WTC11 (cell line): ENCODE data around the gene CALHM1. TPM values are rescaled to one million over a fixed set of nuclear protein-coding genes. Genes with fewer than 3 reads are reported as not detected.

Source experiments
- ATAC-seq: fragments of 200-7000 bp; cut with Tn5 transposase; 2 replicates; pipeline ENCODE4 v1.10.0; 2021; ENCODE audit warnings: mild to moderate bottlenecking, moderate library complexity
- CTCF ChIA-PET: fragments of 300-600 bp; sonication (Branson Sonifier 250); formaldehyde crosslinking; loops from one replicate; lab custom pipeline; 2021; ENCODE audit warnings: antibody characterized with exemption; lab: Charles Lee
- POLR2A ChIA-PET: fragments of 350-600 bp; sonication (Branson Sonifier 250); formaldehyde crosslinking; loops from one replicate; lab custom pipeline; 2021; ENCODE audit warnings: antibody characterized with exemption; lab: Charles Lee
- DNase-seq: peaks from one replicate; pipeline ENCODE4 v3.0.0; 2021; ENCODE audit warnings: low spot score
- H3K27ac Mint-ChIP-seq: 2 replicates; pipeline ENCODE4 v1.8.0; 2021; ENCODE audit warnings: mixed read lengths
- H3K27me3 Mint-ChIP-seq: 2 replicates; pipeline ENCODE4 v1.8.0; 2021; ENCODE audit warnings: low read depth, mild to moderate bottlenecking, moderate library complexity, mixed read lengths
- H3K36me3 Mint-ChIP-seq: 2 replicates; pipeline ENCODE4 v1.8.0; 2021; ENCODE audit warnings: mixed read lengths
- H3K4me1 Mint-ChIP-seq: 2 replicates; pipeline ENCODE4 v1.8.0; 2022; ENCODE audit warnings: mixed read lengths
- H3K4me3 Mint-ChIP-seq: 2 replicates; pipeline ENCODE4 v1.8.0; 2021; ENCODE audit warnings: mild to moderate bottlenecking, moderate library complexity, mixed read lengths
- H3K9me3 Mint-ChIP-seq: 2 replicates; pipeline ENCODE4 v1.8.0; 2021; ENCODE audit warnings: mixed read lengths
- ATF6 ChIP-seq: sonication (generic); formaldehyde crosslinking; IDR thresholded peaks from 2 replicates; pipeline ENCODE4 v1.8.1; 2023; ENCODE audit warnings: mild to moderate bottlenecking, missing genetic modification reagents
- CDX4 ChIP-seq: fragments of 250-450 bp; sonication (Bioruptor Pico); IDR thresholded peaks from 2 replicates; pipeline ENCODE4 v1.9.0; 2021; ENCODE audit warnings: moderate library complexity, mild to moderate bottlenecking, inconsistent platforms, borderline replicate concordance
- E2F5 ChIP-seq: sonication (generic); formaldehyde crosslinking; IDR thresholded peaks from 2 replicates; pipeline ENCODE4 v1.8.1; 2022; ENCODE audit warnings: mild to moderate bottlenecking, moderate library complexity, missing genetic modification reagents
- FOXP1 ChIP-seq: sonication (generic); formaldehyde crosslinking; IDR thresholded peaks from 2 replicates; pipeline ENCODE4 v1.8.0; 2022; ENCODE audit warnings: missing genetic modification reagents, mild to moderate bottlenecking, moderate library complexity, borderline replicate concordance
- HMGXB4 ChIP-seq: sonication (generic); formaldehyde crosslinking; IDR thresholded peaks from 2 replicates; pipeline ENCODE4 v1.8.1; 2023; ENCODE audit warnings: mild to moderate bottlenecking, moderate library complexity, missing genetic modification reagents
- IRF2 ChIP-seq: sonication (generic); formaldehyde crosslinking; IDR thresholded peaks from 2 replicates; pipeline ENCODE4 v1.8.0; 2022; ENCODE audit warnings: low read depth, missing genetic modification reagents, borderline replicate concordance
- MXD4 ChIP-seq: fragments of 250-450 bp; sonication (Bioruptor Pico); IDR thresholded peaks from 2 replicates; pipeline ENCODE4 v1.8.0; 2021; ENCODE audit warnings: mild to moderate bottlenecking, moderate library complexity, borderline replicate concordance
- MYBL2 ChIP-seq: sonication (generic); formaldehyde crosslinking; IDR thresholded peaks from 2 replicates; pipeline ENCODE4 v1.8.1; 2023; ENCODE audit warnings: mild to moderate bottlenecking, moderate library complexity, missing genetic modification reagents
- NFATC4 ChIP-seq: fragments of 250-450 bp; sonication (Bioruptor Pico); IDR thresholded peaks from 2 replicates; pipeline ENCODE4 v1.9.0; 2021; ENCODE audit warnings: mild to moderate bottlenecking
- OVOL2 ChIP-seq: fragments of 250-450 bp; sonication (Bioruptor Pico); IDR thresholded peaks from 2 replicates; pipeline ENCODE4 v1.9.0; 2021; ENCODE audit warnings: mild to moderate bottlenecking, borderline replicate concordance
- PRDM15 ChIP-seq: sonication (generic); formaldehyde crosslinking; IDR thresholded peaks from 2 replicates; pipeline ENCODE4 v1.8.0; 2022; ENCODE audit warnings: missing genetic modification reagents
- SOX15 ChIP-seq: fragments of 250-450 bp; sonication (Bioruptor Pico); IDR thresholded peaks from 2 replicates; pipeline ENCODE4 v1.9.0; 2021; ENCODE audit warnings: mild to moderate bottlenecking
- STAT6 ChIP-seq: sonication (generic); formaldehyde crosslinking; conservative IDR thresholded peaks from 2 replicates; pipeline ENCODE4 v1.8.1; 2023; ENCODE audit warnings: mild to moderate bottlenecking, low read depth, missing genetic modification reagents, moderate library complexity
- TEAD1 ChIP-seq: sonication (generic); formaldehyde crosslinking; IDR thresholded peaks from 2 replicates; pipeline ENCODE4 v1.8.0; 2022; ENCODE audit warnings: mild to moderate bottlenecking, missing genetic modification reagents
- TEAD4 ChIP-seq: sonication (generic); formaldehyde crosslinking; IDR thresholded peaks from 2 replicates; pipeline ENCODE4 v1.8.0; 2022; ENCODE audit warnings: mild to moderate bottlenecking, missing genetic modification reagents
- ZNF396 ChIP-seq: fragments of 250-450 bp; sonication (Bioruptor Pico); IDR thresholded peaks from 2 replicates; pipeline ENCODE4 v1.8.0; 2021; ENCODE audit warnings: mild to moderate bottlenecking, moderate library complexity, borderline replicate concordance
- total RNA-seq: library from RNA; stranded (reverse); gene quantifications from 3 replicates; pipeline ENCODE4 v1.2.3, GENCODE V29; 2021

CALHM1 gene
- total RNA-seq, 1 experiment from 2014 or later, result 0.39 TPM

- no peak for TF ChIP-seq STAT6 (CRISPR knock-in tag)
- TF ChIP-seq MYBL2 (CRISPR knock-in tag), result no peak
- TF ChIP-seq OVOL2 (CRISPR knock-in tag), result no peak
- no peak for TF ChIP-seq FOXP1 (CRISPR knock-in tag)
- TF ChIP-seq IRF2 (CRISPR knock-in tag), result no peak
- TF ChIP-seq ATF6 (CRISPR knock-in tag), result no peak
- no peak for TF ChIP-seq PRDM15 (CRISPR knock-in tag)
- TF ChIP-seq SOX15, result no peak
Measured at GRCh38 chr10:103457896-103458583, 660 bp downstream of the CALHM1 start (continued).

- Mint-ChIP-seq H3K4me3 (no peak overlapping the region), H3K27ac (no peak overlapping the region), H3K9me3 (no peaks in the 10 kb centered on the region), H3K27me3 (no peaks in the 10 kb centered on the region), H3K4me1 (peaks cover 3% of the 10 kb centered on the region; the same call in 1 of the 2 replicates), H3K36me3 (no peaks in the 10 kb centered on the region)
- no peak for ATAC-seq
- CTCF ChIA-PET, result interaction anchor here (1.0 kb wide), 1 partner anchor 26 kb away, joined by 4 read pairs; no protein-coding TSS in a partner anchor
- DNase-seq, result no peak
- POLR2A ChIA-PET, result no interaction called here
- TF ChIP-seq TEAD4 (CRISPR knock-in tag) (no peak), TEAD1 (CRISPR knock-in tag) (no peak), CDX4 (no peak), ZNF396 (no peak), NFATC4 (CRISPR knock-in tag) (no peak), HMGXB4 (CRISPR knock-in tag) (no peak), MXD4 (CRISPR knock-in tag) (no peak), E2F5 (CRISPR knock-in tag) (no peak), PRDM15 (CRISPR knock-in tag) (no peak)
Measured at GRCh38 chr10:103457176-103457712, 1.5 kb downstream of the CALHM1 start.
